GM10248 (cell line): ENCODE data around the gene NRAS.

Experiments used
- CTCF ChIA-PET: fragments of 300-600 bp; sonication (Branson Sonifier 250); formaldehyde crosslinking; extraction: SDS; loops from one replicate; lab custom pipeline; 2021; ENCODE audit warnings: antibody characterized with exemption; lab: Yijun Ruan, JAX
- POLR2A ChIA-PET: fragments of 350-650 bp; sonication (Branson Sonifier 250); formaldehyde crosslinking; extraction: SDS; loops from one replicate; lab custom pipeline; 2020; ENCODE audit warnings: antibody characterized with exemption; lab: Yijun Ruan, JAX
- DNase-seq: peaks from one replicate; pipeline ENCODE4 v3.0.0; 2012; ENCODE audit errors: extremely low spot score
- TF ChIP-seq, protein P1 (sequence below): IDR thresholded peaks from 2 replicates; pipeline ENCODE4 v1.5.1; 2012; ENCODE audit warnings: mild to moderate bottlenecking, low read depth; ENCODE audit errors: extremely low read depth, missing control alignments, control extremely low read depth

The NRAS gene

DNA sequence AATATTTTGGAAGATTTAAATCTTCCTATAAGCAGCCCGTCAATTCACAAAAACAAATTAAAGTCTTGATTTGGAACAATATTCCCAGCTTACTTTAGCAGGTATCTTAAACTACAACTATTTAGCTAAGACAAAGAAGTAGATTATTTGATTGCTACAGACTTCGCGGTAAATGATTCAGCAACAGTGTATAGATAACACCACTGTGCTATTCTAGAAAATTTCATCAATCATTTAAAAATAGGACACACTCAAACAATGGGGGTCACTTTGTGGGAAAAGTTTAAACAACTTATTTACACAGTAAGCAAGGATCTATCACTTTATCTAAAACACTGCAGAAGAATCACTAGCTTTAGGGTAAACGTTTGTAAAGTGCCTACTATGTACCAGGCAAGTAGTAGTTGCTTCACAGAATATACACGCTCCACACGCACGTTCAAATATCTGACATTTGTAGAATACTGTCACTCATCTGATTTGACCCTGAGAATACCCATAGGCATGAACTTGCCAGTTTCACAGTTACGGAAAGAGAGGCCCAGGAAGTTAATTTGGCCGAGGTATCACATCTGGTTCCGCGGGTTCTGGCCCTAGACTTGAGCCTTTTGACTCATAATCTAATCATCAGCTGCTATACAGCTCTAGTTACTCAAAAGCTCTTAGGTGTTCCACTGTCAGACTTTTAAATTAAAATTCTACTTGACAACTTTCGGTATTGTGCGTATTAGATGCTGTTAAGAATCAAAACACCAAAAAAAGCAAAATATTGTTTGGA, 47.6 kb downstream of the NRAS start:
- TF ChIP-seq, protein P1, sequence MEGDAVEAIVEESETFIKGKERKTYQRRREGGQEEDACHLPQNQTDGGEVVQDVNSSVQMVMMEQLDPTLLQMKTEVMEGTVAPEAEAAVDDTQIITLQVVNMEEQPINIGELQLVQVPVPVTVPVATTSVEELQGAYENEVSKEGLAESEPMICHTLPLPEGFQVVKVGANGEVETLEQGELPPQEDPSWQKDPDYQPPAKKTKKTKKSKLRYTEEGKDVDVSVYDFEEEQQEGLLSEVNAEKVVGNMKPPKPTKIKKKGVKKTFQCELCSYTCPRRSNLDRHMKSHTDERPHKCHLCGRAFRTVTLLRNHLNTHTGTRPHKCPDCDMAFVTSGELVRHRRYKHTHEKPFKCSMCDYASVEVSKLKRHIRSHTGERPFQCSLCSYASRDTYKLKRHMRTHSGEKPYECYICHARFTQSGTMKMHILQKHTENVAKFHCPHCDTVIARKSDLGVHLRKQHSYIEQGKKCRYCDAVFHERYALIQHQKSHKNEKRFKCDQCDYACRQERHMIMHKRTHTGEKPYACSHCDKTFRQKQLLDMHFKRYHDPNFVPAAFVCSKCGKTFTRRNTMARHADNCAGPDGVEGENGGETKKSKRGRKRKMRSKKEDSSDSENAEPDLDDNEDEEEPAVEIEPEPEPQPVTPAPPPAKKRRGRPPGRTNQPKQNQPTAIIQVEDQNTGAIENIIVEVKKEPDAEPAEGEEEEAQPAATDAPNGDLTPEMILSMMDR = no peak
- ChIA-PET POLR2A (interaction anchor here (0.6 kb wide), 1 partner anchor 29 kb away, joined by 4 read pairs; no protein-coding TSS in a partner anchor), CTCF (interaction anchor here (1.0 to 5.6 kb wide), 6 partner anchors 10 to 322 kb away, joined by 3 to 39 read pairs (median 4); no protein-coding TSS in a partner anchor)
- DNase-seq = no peak

DNA sequence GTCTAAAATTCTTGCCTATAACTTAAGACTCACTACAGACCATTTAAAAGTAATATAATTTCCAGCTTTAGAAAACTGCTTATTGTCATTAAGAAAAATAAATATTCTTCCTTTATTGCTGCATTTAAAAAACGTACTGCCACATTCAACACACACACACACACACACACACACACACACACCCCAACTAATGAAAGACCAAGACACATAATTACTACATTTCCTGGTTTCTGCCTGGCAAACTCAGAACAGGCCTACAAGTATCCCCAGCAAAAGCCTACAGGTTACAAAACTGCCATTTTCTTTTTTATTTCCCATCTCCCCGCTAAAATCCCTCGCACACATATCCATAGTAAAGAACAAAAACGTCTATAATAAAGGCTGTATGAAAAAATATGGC, 48.2 kb downstream of the NRAS start:
- DNase-seq = no peak
- CTCF ChIA-PET = interaction anchor here (1.0 to 5.6 kb wide), 4 partner anchors 11 to 321 kb away, joined by 3 to 39 read pairs (median 4); no protein-coding TSS in a partner anchor
- TF ChIP-seq, protein P1 = no peak
- POLR2A ChIA-PET = no interaction called here

DNA sequence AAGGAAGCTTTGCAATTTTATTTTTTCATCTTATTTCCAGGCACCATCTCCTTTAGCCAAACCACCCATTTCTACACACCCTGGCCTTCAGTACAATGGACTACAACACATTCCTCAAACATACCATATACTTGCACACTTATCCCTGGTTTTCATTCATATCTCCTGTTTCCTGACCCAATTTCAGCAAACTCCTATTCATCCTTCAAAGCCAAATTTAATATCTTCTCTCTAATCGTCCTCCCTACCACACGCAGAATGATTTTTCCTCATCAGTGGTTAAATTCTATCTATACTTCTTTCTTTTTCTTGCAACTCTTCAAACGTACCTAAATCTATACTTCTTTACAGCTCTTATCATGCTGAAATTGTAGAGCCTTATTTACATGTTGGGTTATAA, 49.6 kb downstream of the NRAS start:
- POLR2A ChIA-PET = no interaction called here
- TF ChIP-seq, protein P1 = no peak
- DNase-seq = no peak
- CTCF ChIA-PET = no interaction called here

DNA sequence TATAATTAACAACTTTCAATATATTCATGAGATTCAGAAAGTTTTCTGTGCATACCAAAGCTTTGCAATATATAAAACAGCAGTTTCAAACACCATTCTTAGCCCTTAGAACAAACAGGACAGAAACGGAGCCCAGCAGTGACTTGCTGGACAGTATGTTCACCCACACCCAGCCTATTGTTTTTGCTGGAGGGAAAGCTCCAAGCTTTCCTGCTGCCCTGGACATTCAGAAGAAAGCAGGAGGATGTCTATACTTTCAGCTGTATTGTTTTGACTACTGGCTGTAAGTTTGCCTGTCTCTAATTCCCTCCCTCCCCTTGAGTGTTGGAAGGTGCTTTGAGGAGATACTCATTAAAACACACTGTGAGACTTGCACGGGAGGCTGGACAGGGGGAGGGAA, 56.3 kb downstream of the NRAS start:
- CTCF ChIA-PET = no interaction called here
- TF ChIP-seq, protein P1 = no peak
- POLR2A ChIA-PET = no interaction called here

More for the DNA sequence above, 56.3 kb downstream of the NRAS start:
- DNase-seq = no peak
